Loucy (cell line): ENCODE data around the gene ABCG1.

ENCODE experiments used
- H2AFZ ChIP-seq: fragments of 200-600 bp; sonication (generic); 2 replicates; pipeline ENCODE4 v1.6.0; 2016; ENCODE audit warnings: antibody characterized with exemption, mild to moderate bottlenecking, low read length, moderate library complexity
- H3F3A ChIP-seq: fragments of 200-600 bp; 2 replicates; pipeline ENCODE4 v1.6.0; 2016; ENCODE audit warnings: antibody characterized with exemption, low read depth, mild to moderate bottlenecking
- H3K27me3 ChIP-seq: fragments of 200-600 bp; sonication (generic); 2 replicates; pipeline ENCODE4 v1.6.1; 2014; ENCODE audit warnings: low read length, mild to moderate bottlenecking; ENCODE audit not compliant: insufficient read depth, poor library complexity, severe bottlenecking
- H3K36me3 ChIP-seq: fragments of 200-600 bp; sonication (generic); 2 replicates; pipeline ENCODE4 v1.6.1; 2016; ENCODE audit warnings: low read length; ENCODE audit not compliant: insufficient read depth
- H3K4me1 ChIP-seq: fragments of 200-600 bp; sonication (generic); 2 replicates; pipeline ENCODE4 v1.5.1; 2014; ENCODE audit warnings: low read length, mild to moderate bottlenecking; ENCODE audit not compliant: insufficient read depth, poor library complexity, severe bottlenecking
- H3K4me2 ChIP-seq: fragments of 200-600 bp; sonication (generic); 2 replicates; pipeline ENCODE4 v1.6.0; 2014; ENCODE audit warnings: antibody characterized with exemption, low read length, low read depth, mild to moderate bottlenecking; ENCODE audit not compliant: poor library complexity, severe bottlenecking
- H3K4me3 ChIP-seq: fragments of 200-600 bp; sonication (generic); 2 replicates; pipeline ENCODE4 v1.5.1; 2014; ENCODE audit warnings: low read length, mild to moderate bottlenecking, mixed read lengths; ENCODE audit not compliant: poor library complexity, severe bottlenecking
- H3K79me2 ChIP-seq: fragments of 200-600 bp; sonication (generic); 2 replicates; pipeline ENCODE4 v1.6.1; 2014; ENCODE audit warnings: low read length; ENCODE audit not compliant: insufficient read depth
- H3K9ac ChIP-seq: fragments of 200-600 bp; sonication (generic); 2 replicates; pipeline ENCODE4 v1.6.0; 2014; ENCODE audit warnings: mild to moderate bottlenecking, low read depth, low read length, moderate library complexity; ENCODE audit not compliant: poor library complexity, severe bottlenecking
- H3K9me2 ChIP-seq: fragments of 200-600 bp; sonication (generic); replicated peaks from 2 replicates; pipeline ENCODE4 v1.6.1; 2016; ENCODE audit warnings: low read depth, low read length, mixed read lengths
- H3K9me3 ChIP-seq: fragments of 200-600 bp; sonication (generic); 2 replicates; pipeline ENCODE4 v1.6.1; 2014; ENCODE audit warnings: mild to moderate bottlenecking, antibody characterized with exemption, low read length, low read depth; ENCODE audit not compliant: insufficient read depth
- H4K20me1 ChIP-seq: fragments of 200-600 bp; sonication (generic); 2 replicates; pipeline ENCODE4 v1.6.0; 2014; ENCODE audit warnings: antibody characterized with exemption, low read length, mild to moderate bottlenecking; ENCODE audit not compliant: insufficient read depth, poor library complexity, severe bottlenecking
- EZH2phosphoT487 ChIP-seq: fragments of 200-600 bp; IDR thresholded peaks from 2 replicates; pipeline ENCODE4 v1.6.1; 2018; ENCODE audit warnings: antibody characterized with exemption, mild to moderate bottlenecking, moderate library complexity, borderline replicate concordance
- TF ChIP-seq, protein P1 (sequence below): fragments of 200-600 bp; sonication (generic); conservative IDR thresholded peaks from 2 replicates; pipeline ENCODE4 v1.5.1; 2014; ENCODE audit warnings: mild to moderate bottlenecking, antibody characterized with exemption, low read length

The ABCG1 gene

DNA sequence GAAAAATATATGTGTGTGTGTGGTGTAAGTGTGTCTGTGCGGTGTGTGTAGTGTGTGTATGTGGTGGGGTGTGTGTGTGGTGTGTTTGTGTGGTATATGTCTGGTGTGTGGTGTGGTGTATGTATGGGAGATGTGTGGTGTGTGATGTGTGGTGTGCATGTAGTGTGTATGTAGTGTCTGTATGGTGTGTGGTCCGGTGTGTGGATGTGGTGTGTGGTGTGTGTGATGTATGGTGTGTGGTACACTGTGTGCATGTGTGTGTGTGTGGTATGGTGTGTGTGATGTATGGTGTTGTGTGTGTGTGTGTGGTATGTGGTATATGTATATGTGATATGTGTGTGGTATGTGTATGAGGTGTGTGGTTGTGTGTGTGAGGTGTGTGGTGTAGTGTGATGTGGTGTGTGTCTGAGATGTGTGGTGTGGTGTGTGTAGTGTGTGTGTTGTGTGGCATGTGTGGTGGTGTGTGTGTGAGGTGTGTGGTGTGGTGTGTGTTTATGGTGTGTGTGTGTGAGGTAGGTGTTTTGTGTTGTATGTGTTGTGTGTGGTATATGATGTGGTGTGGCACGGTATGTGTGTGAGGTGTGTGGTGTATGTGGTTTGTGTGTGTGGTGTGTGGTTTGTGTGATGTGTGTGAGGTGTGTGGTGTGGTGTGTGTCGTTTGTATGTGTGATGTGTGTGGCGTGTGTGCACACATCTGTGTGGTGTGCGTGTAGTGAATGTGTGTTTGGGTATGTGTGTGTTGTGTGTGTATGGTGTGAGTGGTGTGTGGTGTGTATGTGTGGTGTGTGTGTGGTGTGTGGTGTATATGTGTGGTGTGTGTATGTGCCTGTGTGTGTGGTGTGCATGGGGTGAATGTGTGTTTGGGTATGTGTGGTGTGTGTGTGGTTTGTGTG lies 35.3 kb upstream of the ABCG1 start:
- Histone ChIP-seq H2AFZ (no peak overlapping the region), H3K27me3 (no peaks in the 10 kb centered on the region), H3K9me3 (peaks cover 7% of the 10 kb centered on the region; the same call in 1 of the 2 replicates), H3K9me2 (no peaks in the 10 kb centered on the region), H3K79me2 (no peaks in the 10 kb centered on the region), H3F3A (peaks cover 19% of the 10 kb centered on the region), H3K9ac (peak overlapping the region; percentile 2), H3K4me3 (no peak overlapping the region), H3K36me3 (no peaks in the 10 kb centered on the region), H3K4me1 (peaks cover 41% of the 10 kb centered on the region), H4K20me1 (no peaks in the 10 kb centered on the region), H3K4me2 (no peak overlapping the region)
- TF ChIP-seq EZH2phosphoT487: no peak
- TF ChIP-seq, protein P1, sequence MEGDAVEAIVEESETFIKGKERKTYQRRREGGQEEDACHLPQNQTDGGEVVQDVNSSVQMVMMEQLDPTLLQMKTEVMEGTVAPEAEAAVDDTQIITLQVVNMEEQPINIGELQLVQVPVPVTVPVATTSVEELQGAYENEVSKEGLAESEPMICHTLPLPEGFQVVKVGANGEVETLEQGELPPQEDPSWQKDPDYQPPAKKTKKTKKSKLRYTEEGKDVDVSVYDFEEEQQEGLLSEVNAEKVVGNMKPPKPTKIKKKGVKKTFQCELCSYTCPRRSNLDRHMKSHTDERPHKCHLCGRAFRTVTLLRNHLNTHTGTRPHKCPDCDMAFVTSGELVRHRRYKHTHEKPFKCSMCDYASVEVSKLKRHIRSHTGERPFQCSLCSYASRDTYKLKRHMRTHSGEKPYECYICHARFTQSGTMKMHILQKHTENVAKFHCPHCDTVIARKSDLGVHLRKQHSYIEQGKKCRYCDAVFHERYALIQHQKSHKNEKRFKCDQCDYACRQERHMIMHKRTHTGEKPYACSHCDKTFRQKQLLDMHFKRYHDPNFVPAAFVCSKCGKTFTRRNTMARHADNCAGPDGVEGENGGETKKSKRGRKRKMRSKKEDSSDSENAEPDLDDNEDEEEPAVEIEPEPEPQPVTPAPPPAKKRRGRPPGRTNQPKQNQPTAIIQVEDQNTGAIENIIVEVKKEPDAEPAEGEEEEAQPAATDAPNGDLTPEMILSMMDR: no peak

DNA sequence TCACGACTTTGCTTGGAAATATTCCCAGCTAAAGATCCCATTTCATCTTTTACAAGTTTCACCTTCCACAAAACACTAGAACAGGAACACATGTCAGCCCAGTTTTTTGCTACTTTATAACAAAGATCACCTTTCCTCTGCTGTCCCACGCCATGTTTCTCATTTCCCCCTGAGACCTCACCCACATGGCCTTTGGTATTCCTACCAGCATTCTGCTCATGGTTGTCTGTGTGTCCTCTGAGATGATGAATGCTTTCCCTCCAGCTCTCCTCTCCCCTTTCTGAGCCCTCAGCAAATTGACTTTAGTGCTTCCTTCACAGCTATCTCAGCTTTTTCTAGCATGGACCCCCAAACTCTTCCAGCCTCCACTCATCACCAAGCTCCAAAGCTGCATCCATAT lies 32.3 kb upstream of the ABCG1 start:
- H3K36me3 ChIP-seq: no peaks in the 10 kb centered on the region
- H3K9ac ChIP-seq: peak overlapping the region; percentile 85
- no peaks in the 10 kb centered on the region for H3K9me2 ChIP-seq
- no peaks in the 10 kb centered on the region for H3K79me2 ChIP-seq
- TF ChIP-seq EZH2phosphoT487: no peak
- TF ChIP-seq, protein P1: no peak
- H3K27me3 ChIP-seq: no peaks in the 10 kb centered on the region
- H3K4me1 ChIP-seq: peaks cover 65% of the 10 kb centered on the region
- H4K20me1 ChIP-seq: no peaks in the 10 kb centered on the region
- peaks cover 14% of the 10 kb centered on the region for H3F3A ChIP-seq
- peak overlapping the region; percentile 96 for H3K4me2 ChIP-seq
- H2AFZ ChIP-seq: no peak overlapping the region
- H3K9me3 ChIP-seq: peaks cover 7% of the 10 kb centered on the region; the same call in 1 of the 2 replicates
- H3K4me3 ChIP-seq: no peak overlapping the region

DNA sequence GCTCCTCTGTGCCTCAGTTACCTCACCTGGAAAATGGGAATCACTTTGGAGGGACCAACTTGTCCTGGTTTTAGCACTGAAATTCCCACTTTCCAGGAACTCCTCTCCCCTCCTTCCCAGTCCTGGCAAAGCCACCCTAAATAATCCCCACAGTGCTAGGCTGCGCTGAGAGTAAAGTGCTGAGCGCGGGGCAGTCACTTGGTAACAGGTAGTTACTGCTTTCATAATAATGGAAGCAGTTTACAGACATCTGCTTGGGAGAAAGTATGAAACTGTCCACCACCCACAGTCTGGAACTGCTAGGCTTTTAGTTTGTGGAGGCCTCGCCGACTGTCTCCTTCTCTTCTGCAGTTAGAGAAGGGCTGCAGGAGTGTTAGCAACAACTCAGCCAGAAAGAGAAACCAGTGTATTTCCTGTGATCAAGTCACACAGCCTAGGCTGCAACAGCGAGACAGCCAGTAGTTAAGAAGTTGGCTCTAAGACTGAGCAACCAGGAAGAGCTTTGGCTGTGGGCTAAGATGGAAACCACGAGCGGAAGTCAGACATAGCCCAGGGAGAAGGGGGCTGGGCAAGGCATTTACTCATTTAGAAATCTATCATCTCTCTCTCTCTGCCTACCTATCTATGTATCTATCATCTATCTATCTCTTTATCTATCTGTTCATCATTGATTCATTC lies 30.8 kb upstream of the ABCG1 start:
- Histone ChIP-seq H3K4me3 (peak overlapping the region; percentile 70), H3K36me3 (no peaks in the 10 kb centered on the region), H3K4me2 (peak overlapping the region; percentile 96), H3K27me3 (no peaks in the 10 kb centered on the region), H3K9me3 (peaks cover 7% of the 10 kb centered on the region; the same call in 1 of the 2 replicates), H3K9ac (peak overlapping the region; percentile 85), H4K20me1 (no peaks in the 10 kb centered on the region), H3F3A (peaks cover 14% of the 10 kb centered on the region), H3K4me1 (peaks cover 71% of the 10 kb centered on the region), H2AFZ (no peak overlapping the region), H3K79me2 (no peaks in the 10 kb centered on the region), H3K9me2 (no peaks in the 10 kb centered on the region)
- TF ChIP-seq EZH2phosphoT487: no peak
- TF ChIP-seq, protein P1: no peak
